ENCODE measurements around the gene PPP1R13L. TPM values are rescaled to one million over a fixed set of nuclear protein-coding genes. Genes with fewer than 3 reads are reported as not detected.

Gene PPP1R13L
- total RNA-seq, 4 donors from 2014 or later = 0.51 to 30.2 (median 3.0) TPM

- Histone ChIP-seq H3K9me3 (no peaks in the 10 kb centered on the region), H3K27ac (no peak overlapping the region), H3K36me3 (no peaks in the 10 kb centered on the region), H3K4me1 (no peaks in the 10 kb centered on the region), H3K4me3 (no peak overlapping the region), H3K27me3 (no peaks in the 10 kb centered on the region)
- TF ChIP-seq CTCF (IDR thresholded peaks at IDR 0.05) = no peak
- TF ChIP-seq POLR2A (IDR thresholded peaks at IDR 0.05) = no peak
- intact Hi-C loops (cut with DNase I; ENCODE audit: low total_unique reads) = no loop called here
- DNase-seq = no peak
Observed at GRCh38 chr19:45421947-45422498, 17.2 kb upstream of the PPP1R13L start.

GRCh38 chr19:45420871-45421270 lies 16.0 kb upstream of the PPP1R13L start:
- intact Hi-C loops (cut with DNase I; ENCODE audit: low total_unique reads) = no loop called here
- Histone ChIP-seq H3K4me1 (no peaks in the 10 kb centered on the region), H3K4me3 (no peak overlapping the region), H3K27me3 (no peaks in the 10 kb centered on the region), H3K36me3 (no peaks in the 10 kb centered on the region), H3K27ac (no peak overlapping the region), H3K9me3 (no peaks in the 10 kb centered on the region)
- TF ChIP-seq CTCF (IDR thresholded peaks at IDR 0.05) (no peak), POLR2A (IDR thresholded peaks at IDR 0.05) (no peak)
- no peak for DNase-seq

- intact Hi-C loops (cut with DNase I; ENCODE audit: low total_unique reads) = no loop called here
- Histone ChIP-seq H3K4me1 (no peaks in the 10 kb centered on the region), H3K27me3 (no peaks in the 10 kb centered on the region), H3K9me3 (no peaks in the 10 kb centered on the region), H3K27ac (no peak overlapping the region), H3K4me3 (no peak overlapping the region), H3K36me3 (no peaks in the 10 kb centered on the region)
- DNase-seq = no peak
- TF ChIP-seq POLR2A (IDR thresholded peaks at IDR 0.05) (no peak), CTCF (IDR thresholded peaks at IDR 0.05) (no peak)
Observed at GRCh38 chr19:45420356-45420755, 15.5 kb upstream of the PPP1R13L start.

GRCh38 chr19:45419895-45420294 lies 15.0 kb upstream of the PPP1R13L start:
- DNase-seq = no peak
- Histone ChIP-seq H3K36me3 (no peaks in the 10 kb centered on the region), H3K4me1 (no peaks in the 10 kb centered on the region), H3K9me3 (no peaks in the 10 kb centered on the region), H3K27ac (no peak overlapping the region), H3K4me3 (no peak overlapping the region), H3K27me3 (no peaks in the 10 kb centered on the region)
- no peak for TF ChIP-seq CTCF (IDR thresholded peaks at IDR 0.05)
- no peak for TF ChIP-seq POLR2A (IDR thresholded peaks at IDR 0.05)
- intact Hi-C loops (cut with DNase I; ENCODE audit: low total_unique reads) = no loop called here

- no peak overlapping the region for H3K27ac ChIP-seq
- intact Hi-C loops (cut with DNase I; ENCODE audit: low total_unique reads) = no loop called here
- no peak for DNase-seq
- H3K4me1 ChIP-seq = no peaks in the 10 kb centered on the region
- H3K4me3 ChIP-seq = no peak overlapping the region
- H3K27me3 ChIP-seq = no peaks in the 10 kb centered on the region
- H3K9me3 ChIP-seq = no peaks in the 10 kb centered on the region
- TF ChIP-seq POLR2A (IDR thresholded peaks at IDR 0.05) (no peak), CTCF (IDR thresholded peaks at IDR 0.05) (no peak)
- H3K36me3 ChIP-seq = no peaks in the 10 kb centered on the region
Observed at GRCh38 chr19:45419396-45419795, 14.5 kb upstream of the PPP1R13L start.

Data from uterus (tissue), 4 donors.